ENCODE measurements around the gene KCNAB1. TPM values are rescaled to one million over a fixed set of nuclear protein-coding genes. Genes with fewer than 3 reads are reported as not detected.

The KCNAB1 gene
- total RNA-seq, 1 experiment from 2014 or later = 1.0 TPM

GRCh38 chr3:156582532-156583183 lies 462.3 kb downstream of the KCNAB1 start (continued):
- TF ChIP-seq ZSCAN18 (CRISPR knock-in tag; IDR thresholded peaks at IDR 0.05) (no peak), OVOL2 (CRISPR knock-in tag; IDR thresholded peaks at IDR 0.05; ENCODE audit: borderline replicate concordance) (no peak), MLX (CRISPR knock-in tag; IDR thresholded peaks at IDR 0.05) (no peak), ZNF396 (CRISPR knock-in tag; IDR thresholded peaks at IDR 0.05; ENCODE audit: borderline replicate concordance) (no peak), CREB1 (CRISPR knock-in tag; IDR thresholded peaks at IDR 0.05) (no peak), HMGA2 (CRISPR knock-in tag; IDR thresholded peaks at IDR 0.05) (no peak), FOXJ3 (CRISPR knock-in tag; IDR thresholded peaks at IDR 0.05; ENCODE audit: borderline replicate concordance) (no peak)

- ChIA-PET POLR2A (no interaction called here), CTCF (no interaction called here)
- no peak for ATAC-seq
- Mint-ChIP-seq H3K4me3 (no peak overlapping the region), H3K9me3 (no peaks in the 10 kb centered on the region), H3K27ac (no peak overlapping the region), H3K27me3 (ENCODE audit: low read depth) (no peaks in the 10 kb centered on the region), H3K36me3 (no peaks in the 10 kb centered on the region), H3K4me1 (0 out of 2 replicates have a peak, but pooled peaks cover 4% of the 10 kb centered on the region)
- no peak for DNase-seq (ENCODE audit: low spot score)
- TF ChIP-seq TP53 (CRISPR knock-in tag; IDR thresholded peaks at IDR 0.05) = no peak
- TF ChIP-seq SOX15 (CRISPR knock-in tag; IDR thresholded peaks at IDR 0.05) = no peak
- TF ChIP-seq GABPB1 (CRISPR knock-in tag; IDR thresholded peaks at IDR 0.05) = no peak
- no peak for TF ChIP-seq NFE2L1 (CRISPR knock-in tag; IDR thresholded peaks at IDR 0.05)
- no peak for TF ChIP-seq ZBTB43 (CRISPR knock-in tag; IDR thresholded peaks at IDR 0.05)
- no peak for TF ChIP-seq MLX (CRISPR knock-in tag; IDR thresholded peaks at IDR 0.05)
- TF ChIP-seq ZNF512 (CRISPR knock-in tag; IDR thresholded peaks at IDR 0.05; ENCODE audit: borderline replicate concordance) = no peak
- TF ChIP-seq PRDM15 (CRISPR knock-in tag; IDR thresholded peaks at IDR 0.05) = no peak
- TF ChIP-seq ZMAT4 (CRISPR knock-in tag; IDR thresholded peaks at IDR 0.05) = no peak
- no peak for TF ChIP-seq USF1 (CRISPR knock-in tag; IDR thresholded peaks at IDR 0.05)
- no peak for TF ChIP-seq EMX1 (CRISPR knock-in tag; IDR thresholded peaks at IDR 0.05)
- no peak for TF ChIP-seq ZNF425 (CRISPR knock-in tag; conservative IDR thresholded peaks at IDR 0.05)
- no peak for TF ChIP-seq RORB (CRISPR knock-in tag; IDR thresholded peaks at IDR 0.05)
- no peak for TF ChIP-seq TEAD1 (CRISPR knock-in tag; IDR thresholded peaks at IDR 0.05)
- no peak for TF ChIP-seq HMGXB4 (CRISPR knock-in tag; IDR thresholded peaks at IDR 0.05)
- no peak for TF ChIP-seq FOXJ3 (CRISPR knock-in tag; IDR thresholded peaks at IDR 0.05; ENCODE audit: borderline replicate concordance)
Measured at GRCh38 chr3:156583469-156583868, 463.1 kb downstream of the KCNAB1 start.

Measured in WTC11 (cell line).